PFSK-1 (cell line): ENCODE data around the gene TSEN2.

Source experiments
- POLR2AphosphoS5 ChIP-seq: IDR thresholded peaks from 2 replicates; pipeline ENCODE4 v1.6.1; 2012; ENCODE audit warnings: low read depth, mild to moderate bottlenecking, control low read depth, low read length, moderate library complexity
- TAF1 ChIP-seq: IDR thresholded peaks from 2 replicates; pipeline ENCODE4 v1.6.1; 2012; ENCODE audit warnings: low read length, control low read depth, borderline replicate concordance; ENCODE audit not compliant: insufficient read depth

DNA sequence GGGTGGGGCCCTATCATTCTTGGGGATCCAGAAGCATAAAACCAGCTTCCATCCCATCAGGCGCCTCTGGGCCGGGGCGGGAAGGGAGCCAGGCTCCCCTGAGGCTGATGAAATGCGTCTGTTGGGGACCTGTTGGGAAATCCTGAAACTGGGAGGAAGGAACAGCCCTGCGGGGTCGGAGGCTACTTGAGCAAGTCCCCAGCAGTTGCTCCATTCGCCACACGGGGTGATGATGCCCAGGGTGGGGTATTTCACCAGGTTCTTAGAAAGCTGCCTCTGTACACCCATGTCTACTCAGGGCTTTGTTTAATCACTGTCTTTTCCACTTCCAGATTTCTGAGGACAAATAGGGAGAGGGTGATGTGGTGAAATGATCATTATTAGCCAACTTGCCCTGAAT, 25.4 kb upstream of the TSEN2 start:
- TF ChIP-seq POLR2AphosphoS5: no peak
- TF ChIP-seq TAF1: no peak
